GM21576 (cell line): ENCODE results near the gene RASSF8.
A peak's percentile ranks its signal among the peaks of the same experiment; 100 is the strongest.

Source experiments
- ATAC-seq: cut with Tn5 transposase; IDR thresholded peaks from one replicate; pipeline ENCODE4 v1.9.1; 2021; ENCODE audit warnings: mild to moderate bottlenecking, moderate library complexity; ENCODE audit not compliant: unreplicated experiment

Gene RASSF8

DNA sequence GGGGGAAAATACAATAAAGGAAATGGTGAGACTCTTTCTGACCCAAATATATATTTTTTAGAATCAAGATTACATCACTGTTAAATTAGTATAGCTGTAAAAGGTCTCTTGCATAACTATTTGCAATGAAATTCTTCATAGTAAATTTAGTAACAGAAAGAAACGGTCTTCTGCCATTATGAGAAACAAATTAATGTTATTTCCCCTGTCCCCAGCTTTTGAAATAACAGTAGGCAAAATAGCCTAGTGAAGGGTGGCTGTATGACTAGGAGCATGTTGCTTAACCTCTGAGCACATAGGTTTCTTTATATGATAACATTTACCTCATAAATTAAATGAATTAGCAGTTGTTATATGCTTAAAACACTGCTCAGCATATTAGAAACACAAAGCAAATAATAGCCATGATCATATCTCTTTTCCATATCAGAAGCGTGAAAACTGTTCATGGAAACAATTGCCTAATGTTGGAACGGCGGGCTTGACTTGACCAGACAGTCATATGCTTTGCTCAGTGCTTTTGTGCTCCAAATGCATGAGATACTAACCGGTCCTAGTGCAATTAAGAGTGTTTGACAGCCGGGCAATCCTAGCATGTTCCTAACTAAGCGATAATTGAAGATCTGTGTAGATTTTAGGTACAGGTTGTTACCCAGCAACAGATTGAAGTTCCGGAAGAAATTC is 142.3 kb downstream of the RASSF8 start:
- no peak for ATAC-seq

DNA sequence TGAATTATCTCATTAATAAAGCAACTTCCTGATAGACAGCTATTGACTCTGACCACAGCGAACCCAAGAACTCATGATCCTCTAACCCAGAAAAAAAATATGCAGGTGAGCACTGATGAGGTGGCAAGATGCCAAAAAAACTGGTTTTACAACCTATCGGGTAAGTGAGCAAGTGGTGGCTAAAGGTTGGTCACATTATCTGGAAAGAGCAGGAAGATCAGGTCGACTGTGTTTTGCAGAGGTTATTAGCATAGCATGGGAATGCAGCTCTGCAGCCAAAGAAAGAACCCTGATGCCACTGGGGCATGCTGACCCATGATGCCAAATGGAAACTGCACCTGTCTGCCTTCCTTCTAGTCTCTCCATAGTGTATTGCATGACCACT is 142.9 kb downstream of the RASSF8 start:
- ATAC-seq, result no peak

DNA sequence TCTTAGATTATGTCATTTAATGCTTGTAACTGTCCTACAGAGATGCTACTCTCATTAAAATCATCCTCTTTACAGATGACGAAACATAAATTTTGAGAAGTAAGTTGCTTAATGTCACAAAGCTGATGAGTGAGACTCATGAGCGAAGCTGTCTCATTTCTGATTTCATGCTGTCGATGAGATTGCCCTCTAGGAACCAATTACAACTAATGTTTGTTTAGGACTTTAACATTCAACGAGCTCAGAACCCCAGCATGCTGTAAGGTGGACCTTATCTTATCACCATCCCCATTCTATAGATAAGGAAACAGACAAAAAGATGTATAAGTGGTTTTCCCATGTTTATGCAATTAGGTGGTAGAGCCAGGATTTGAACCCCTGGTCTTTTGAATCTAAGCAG is 143.3 kb downstream of the RASSF8 start:
- no peak for ATAC-seq

DNA sequence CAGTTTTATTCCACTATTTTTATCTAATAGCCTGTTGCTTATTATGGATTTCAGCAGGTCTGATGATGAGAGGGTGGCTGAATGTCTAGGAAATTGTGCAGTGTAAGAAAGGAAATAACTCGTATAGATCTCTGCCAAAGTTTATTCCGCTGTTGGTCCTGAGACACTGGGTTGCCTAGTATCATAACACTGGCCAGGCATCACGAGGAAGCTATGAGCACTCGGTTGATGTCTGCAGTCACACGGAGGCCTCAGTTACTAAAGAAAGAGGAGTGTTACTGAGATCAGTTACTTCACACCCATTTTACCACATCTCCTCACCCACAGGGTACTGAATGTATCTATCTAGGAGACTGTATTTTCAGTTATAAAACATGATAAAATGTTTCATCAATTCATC is 144.5 kb downstream of the RASSF8 start:
- ATAC-seq, result no peak

DNA sequence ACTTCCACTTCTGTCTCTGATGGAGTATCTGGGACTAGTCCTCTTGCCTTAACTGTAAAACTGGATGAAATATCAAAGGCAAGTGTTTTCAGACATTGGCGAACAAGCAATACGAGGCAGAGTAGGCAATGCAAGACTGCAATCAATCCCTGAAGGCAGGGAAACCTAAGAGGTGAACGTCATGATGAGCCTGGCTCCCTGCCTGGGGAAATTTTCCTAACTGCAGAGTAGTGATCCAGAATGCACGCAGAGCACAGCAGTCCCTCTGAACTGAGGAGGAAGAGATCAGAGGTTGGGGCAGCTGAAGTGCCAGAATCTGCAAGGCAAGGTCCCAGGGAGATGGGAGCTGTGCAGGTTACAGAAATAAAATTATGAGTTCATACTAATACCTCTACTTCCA is 147.9 kb downstream of the RASSF8 start:
- no peak for ATAC-seq

DNA sequence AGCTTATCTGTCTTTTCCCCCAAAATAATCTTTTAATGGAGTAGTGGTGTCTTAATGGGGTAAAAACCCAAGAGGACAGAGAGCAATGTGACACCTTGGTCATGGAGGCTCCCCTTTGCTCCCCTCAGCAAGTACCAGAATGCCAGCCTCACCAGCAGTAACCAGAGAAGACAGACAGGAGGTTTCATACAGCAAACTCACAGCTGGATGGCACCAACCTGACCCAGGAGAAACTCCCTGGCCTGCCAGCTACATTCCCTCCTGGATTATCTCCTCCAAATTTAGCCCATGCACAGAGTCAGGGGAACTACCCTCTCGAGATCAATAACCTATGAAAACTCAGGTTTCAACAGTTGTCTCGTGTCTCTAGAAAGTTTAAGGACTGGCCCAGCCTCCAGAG is 150.4 kb downstream of the RASSF8 start:
- no peak for ATAC-seq

DNA sequence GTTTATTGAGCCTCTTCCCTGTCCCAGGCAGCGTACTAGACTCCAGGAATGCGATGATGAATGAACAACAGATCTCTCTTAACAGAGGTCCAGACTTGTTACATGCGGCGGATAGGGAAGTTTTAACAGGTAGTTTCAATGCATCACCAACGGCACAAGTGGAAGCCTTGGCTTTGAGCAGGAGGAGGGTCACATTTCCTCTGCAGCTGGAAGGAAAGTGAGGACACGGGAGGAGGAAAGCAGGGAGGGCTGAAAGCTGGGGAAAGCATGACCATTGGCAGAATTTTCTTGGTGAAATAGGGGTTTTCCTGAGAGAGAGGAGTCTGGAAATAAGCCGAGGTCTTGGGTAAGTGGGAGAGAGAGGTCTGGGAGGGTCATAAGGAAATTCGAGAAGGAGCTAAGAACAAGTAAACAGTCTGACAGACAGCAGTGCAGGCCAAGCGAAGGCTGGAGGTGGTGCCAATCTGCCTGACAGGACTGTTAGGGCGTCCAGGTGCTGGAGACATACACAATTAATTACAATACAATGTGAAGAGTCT is 150.9 kb downstream of the RASSF8 start:
- ATAC-seq, result no peak

DNA sequence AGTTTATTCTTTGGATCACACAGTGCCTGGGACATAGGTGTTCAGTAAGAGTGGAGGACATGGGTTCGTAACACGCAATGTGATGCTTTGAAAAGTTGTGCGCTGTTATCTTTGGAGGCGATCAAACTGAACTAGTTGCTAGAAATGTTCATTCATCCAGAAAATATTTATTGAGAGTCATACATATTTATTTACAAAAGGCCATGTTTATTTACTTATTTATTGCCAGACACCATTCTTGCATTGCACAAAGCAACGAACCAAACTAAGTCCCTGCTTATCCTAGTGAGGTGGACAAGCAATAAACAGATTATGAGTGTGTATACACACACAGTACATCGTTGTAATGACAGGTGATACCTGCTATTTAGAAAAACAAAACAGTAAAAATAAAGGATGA is 153.8 kb downstream of the RASSF8 start:
- no peak for ATAC-seq

DNA sequence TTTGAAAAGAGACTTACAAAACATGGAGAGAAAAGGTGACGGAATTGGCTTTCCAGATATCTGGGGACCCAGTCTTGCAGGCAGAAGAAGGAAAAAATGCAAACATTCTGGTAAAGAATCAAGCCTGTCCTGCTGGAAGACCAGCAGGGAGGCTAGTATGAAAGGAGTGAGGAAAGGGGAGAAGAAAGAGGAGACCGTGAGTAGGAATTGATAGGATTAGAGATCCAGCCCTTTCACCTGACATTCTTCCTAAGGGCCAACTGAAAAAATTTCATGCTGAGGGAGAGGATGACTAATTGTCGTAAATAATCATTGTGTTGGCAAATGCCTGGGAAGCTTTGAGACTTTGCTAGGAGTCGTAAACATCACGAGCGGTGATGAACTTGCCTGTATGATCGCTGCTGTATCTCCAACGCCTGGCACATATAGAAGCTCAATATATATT is 154.2 kb downstream of the RASSF8 start:
- ATAC-seq, result no peak

DNA sequence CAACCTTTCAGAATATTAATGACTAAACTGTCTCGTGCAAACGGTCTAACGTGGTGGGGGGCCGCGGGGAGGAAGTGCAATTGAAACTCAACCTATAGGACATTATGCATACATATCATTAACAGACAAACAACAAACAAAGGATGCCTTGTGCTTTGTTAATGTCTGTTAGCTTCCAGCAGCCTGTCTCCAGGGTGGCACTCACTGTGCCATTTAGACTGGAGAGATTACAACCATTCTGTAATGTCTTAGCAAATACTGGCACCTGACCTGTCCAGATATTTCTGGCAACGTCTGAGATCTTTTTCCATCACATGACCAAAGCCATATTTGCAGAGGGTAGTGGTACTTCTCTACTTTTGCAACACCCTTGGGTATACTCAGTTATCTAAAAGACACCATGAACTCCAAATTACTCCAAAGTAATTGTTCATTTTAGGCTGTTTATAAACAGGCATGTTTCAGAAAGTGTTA is 154.7 kb downstream of the RASSF8 start:
- ATAC-seq, result no peak

DNA sequence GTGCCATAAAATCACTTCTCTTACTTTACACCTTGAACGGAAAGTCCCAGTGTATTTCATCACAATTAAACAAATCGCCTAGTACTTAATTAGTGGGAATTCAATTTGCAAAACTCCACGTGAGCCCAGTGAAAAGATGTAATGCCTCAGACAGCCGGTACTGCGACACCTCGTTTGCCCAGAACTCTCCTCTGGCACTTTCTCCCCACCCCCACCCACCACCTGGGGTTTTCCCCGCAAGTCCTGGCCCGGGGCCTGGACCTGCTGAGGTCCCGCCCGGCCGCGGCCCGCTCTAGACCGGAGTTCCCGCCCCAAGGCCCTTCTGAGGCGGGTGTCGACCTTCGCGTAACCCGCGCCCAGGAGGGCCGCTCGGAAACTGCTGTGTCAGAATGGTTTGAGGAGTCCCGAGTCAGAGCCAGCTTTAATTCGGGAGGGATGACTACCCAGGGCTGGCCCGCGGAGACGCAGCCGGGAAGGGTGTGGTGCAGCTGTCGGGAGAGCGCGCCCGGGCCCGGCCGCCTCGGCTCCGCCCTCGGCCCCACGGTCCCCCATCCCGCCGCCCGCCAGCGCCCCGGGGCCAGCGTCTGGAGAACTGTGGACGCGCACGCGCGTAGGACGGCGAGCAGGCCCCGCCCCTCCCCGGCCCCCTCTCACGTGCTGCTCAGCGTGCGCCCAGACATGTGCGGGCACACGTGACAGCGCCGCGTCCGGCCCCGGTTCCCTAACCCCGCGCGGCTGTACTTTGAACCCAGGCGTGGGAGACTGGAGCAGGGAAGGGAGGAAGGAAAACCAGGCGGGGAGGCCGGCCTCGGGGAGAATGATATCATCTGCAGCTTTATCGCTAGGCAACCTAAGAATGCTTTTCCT is 155.6 kb downstream of the RASSF8 start:
- ATAC-seq, result peak; percentile 67

DNA sequence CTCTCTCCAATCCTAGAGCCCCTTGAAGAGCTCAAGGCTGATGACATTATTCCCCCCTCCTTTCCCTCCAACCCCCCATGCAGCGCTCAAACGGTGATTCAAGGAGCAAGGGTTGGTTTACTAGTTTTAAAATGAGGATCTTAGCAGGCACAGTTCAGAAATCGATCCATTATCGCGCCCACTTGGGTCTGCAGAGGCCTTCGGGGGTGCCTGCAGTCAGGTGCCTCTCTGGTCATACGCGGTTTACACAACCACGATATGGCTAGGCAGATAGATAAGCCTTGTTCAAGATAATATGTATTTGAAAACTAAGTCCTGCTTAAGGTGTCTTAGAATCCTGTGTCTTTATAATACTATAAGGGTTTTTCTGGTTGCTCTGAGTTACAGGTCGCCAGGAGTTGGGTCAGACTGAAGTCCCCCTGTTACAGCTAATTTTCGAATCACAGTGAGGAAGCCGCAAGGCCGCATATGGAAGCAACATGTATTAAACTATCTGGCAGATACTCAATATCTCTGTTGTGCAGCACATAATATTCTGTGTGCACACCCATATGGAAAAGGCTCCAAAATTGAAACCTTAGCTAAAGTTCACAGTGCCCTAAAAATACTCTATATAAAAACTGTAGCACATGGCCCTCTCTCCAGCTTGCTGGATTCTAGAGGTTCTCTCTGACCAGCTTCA is 156.4 kb downstream of the RASSF8 start:
- ATAC-seq, result no peak

DNA sequence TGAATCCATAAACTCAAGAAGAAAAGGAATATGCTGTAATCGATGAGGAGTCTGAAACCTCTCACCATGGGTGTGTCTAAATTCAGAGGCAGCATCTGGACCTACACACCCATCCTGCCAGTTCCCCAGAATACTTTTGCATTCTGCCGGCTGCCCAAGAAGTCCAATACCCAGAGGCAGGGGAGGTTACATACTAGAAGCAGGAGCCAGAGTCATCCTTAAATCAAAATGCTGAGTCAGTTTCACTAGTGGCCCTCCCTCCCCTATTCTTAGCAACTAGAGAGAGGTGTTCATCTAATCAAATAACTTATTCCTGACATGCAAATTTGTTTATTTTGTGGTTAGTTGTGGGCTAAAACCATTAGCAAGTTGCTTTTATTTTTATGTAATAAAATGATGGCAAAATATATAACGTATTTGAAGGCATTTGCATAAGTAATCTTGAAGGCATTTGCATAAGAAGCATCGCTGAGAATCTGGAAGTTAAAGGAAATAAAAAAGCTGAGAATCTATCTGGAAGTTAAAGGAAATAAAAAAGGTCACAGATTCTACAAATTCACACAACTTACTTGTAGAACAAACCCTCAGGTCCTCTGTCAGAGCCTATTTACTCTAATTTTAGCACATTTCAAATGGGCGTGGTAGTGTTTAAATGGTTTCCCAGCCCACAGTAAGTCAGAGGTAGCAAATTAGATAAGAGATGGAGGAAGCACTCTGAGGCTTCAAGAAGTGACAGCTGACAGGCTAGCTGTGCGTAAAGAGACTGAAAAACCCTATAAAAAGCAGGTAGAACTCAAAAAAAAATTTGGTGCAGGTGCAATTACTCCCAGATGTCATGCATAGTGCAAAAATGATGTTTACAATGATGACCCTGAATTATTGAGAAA is 158.6 kb downstream of the RASSF8 start:
- ATAC-seq, result no peak

DNA sequence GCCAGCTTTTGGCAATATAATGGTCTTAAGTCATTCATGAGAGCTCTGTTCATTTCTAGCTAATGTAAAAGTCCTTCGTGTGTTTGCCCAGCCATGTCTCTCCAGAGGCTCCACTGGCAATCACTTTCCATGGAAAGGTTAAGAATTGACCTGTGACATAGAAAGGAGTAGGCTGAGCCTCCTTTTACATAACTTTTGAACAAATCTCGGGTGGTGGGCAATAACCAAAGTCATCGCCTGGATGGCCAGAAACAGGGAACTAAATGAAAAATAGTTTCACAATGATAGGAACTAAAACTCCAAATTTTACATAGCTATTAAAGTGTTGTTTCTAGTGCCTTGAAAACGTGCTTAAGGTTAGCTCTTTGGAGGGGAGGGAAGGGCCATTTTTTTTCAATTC is 159.8 kb downstream of the RASSF8 start:
- no peak for ATAC-seq

DNA sequence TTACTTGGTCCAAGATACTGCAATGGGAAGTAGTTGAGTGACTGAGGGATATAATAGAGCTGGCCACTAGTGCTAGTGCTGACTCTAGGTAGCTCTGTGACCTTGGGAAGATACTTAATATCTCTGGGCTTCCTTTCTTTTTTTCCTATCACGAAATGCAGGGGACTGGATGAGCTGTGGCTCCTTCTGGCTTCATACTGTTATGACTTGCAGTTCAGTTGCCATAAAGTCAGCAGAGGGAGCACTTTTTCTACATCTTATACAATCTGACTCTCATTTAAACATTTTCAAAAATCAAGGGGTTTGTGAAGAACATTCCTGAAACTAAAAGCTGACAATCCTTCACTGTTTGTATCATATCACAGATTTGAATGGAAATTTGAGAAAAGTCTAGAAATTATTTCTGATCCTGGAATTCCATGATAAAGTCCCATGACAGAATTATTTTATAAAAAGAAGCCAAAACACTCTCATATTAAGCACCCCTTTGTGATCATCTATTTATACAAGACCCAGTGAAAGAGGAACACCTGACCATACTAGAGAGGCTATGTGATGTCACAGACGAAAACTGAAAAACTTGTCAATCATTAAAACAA is 161.0 kb downstream of the RASSF8 start:
- ATAC-seq, result no peak

DNA sequence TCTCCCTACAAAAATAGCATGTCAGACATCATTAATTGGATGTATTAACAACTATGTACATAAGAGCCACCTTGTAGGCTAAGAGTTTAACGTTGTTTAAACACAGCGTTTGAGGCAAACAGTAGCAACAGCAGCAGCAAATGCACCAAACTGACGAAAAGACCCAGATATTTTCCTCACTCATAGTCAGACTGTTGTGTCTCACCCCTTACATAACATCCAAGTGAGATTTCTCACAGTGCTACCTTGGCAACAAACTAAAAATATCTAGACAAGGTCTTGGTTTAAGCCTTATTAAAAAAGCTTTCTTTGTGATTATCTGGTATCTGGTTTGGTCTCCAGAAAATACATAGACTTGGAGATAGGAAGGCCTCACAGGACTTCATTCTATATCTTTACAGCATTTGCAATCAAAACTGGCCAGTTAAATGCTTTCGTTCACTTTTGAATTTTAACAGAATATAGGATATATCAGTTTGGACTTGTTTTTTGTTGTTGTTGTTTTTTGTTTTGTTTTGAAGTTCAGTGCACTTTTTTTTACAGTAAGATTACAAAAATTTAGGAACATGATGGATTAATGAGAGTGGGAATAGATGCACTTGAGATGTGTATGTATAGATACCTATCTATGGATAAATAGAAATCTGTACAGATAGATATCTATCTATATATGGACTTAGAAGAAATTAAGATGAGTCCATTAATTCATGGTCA is 162.2 kb downstream of the RASSF8 start:
- ATAC-seq, result no peak

DNA sequence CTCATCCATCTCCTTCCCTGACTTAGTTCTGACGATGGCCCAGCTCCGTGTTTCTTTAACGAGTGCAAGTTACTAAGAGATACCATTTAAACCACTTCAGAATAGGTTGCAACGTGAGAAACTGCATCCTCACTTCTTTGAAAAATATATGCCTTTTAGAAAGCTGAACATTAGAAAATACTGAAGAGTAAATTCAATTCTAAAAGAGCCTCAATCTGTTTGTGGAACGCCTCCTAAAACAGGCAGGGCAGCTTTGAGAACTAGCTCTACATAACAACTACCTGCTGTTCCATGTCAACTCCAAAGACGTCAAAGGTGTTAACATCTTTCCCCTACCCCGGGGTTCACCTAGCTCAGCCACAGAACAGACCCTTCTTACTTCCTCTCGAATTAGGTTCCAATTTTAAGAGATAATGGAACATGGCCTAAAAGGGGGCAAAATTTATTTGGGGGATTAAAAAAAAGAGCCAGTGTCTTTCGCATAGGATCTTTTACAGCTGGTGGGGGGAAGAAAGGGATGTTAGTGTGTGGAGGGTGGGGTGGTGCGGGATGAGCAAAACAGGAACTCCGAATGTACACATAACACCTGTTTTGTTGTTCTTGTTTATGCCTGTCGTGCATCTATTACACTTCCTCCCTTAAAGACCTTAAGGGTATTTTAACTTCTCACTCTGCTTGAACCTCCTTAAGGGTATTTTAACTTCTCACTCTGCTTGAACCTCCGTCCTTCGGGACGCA is 163.0 kb downstream of the RASSF8 start:
- no peak for ATAC-seq

DNA sequence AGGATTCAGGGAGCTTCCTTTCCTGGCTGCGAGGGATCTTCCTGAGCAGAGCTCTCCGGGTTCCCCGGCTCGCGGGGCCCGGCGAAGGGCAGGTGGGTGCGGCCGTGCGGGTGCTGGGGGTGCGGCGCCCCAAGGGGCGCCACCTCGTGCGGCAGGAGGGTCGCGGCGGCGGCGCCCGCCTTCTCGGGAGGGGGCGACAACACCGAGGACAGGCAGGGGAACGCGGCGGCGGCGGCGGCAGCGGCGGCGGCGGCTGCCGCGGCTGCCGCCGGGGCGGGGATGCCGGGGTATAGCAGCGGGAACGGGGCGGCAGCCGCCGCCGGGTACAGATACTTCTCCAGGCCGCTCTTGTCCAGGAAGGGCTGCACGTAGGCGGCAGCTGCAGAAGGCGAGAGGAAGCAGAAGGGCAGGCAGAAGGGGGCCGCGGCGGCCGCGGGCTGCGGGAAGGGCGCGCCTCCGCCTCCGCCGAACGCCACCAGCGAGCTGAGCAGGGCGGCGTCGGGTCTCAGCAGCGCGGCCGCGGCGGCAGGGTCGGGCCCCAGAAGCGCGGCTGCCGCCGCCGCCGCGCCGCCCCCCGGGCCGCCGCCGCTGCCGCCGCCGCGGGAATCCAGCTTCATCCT is 163.7 kb downstream of the RASSF8 start:
- ATAC-seq, result no peak
